SJCRH30 (cell line): ENCODE data around the gene AQP12A. TPM values are rescaled to one million over a fixed set of nuclear protein-coding genes. Genes with fewer than 3 reads are reported as not detected.
A peak's percentile ranks its signal among the peaks of the same experiment; 100 is the strongest.
"Not testable (repeated sequence)": the region's sequence is repeated elsewhere in the genome, so short reads cannot be mapped to it uniquely, and the experiment has no call there.

ENCODE experiments used
- DNase-seq, 2 experiments: peaks; one replicate each; pipeline ENCODE4 v3.0.0-alpha.2; 2015 to 2020
- H3K27ac ChIP-seq: fragments of 250-450 bp; sonication (Bioruptor Pico); 2 replicates; pipeline ENCODE4 v1.5.1; 2020; ENCODE audit warnings: mild to moderate bottlenecking, moderate library complexity
- H3K27me3 ChIP-seq: fragments of 250-450 bp; sonication (Bioruptor Pico); 2 replicates; pipeline ENCODE4 v1.5.1; 2020; ENCODE audit warnings: mild to moderate bottlenecking, moderate library complexity
- H3K36me3 ChIP-seq: fragments of 250-450 bp; sonication (Bioruptor Pico); 2 replicates; pipeline ENCODE4 v1.5.1; 2020; ENCODE audit warnings: mild to moderate bottlenecking, moderate library complexity
- H3K4me1 ChIP-seq: fragments of 250-450 bp; sonication (Bioruptor Pico); 2 replicates; pipeline ENCODE4 v1.5.1; 2020; ENCODE audit warnings: mild to moderate bottlenecking, moderate library complexity
- H3K4me3 ChIP-seq: fragments of 250-450 bp; sonication (Bioruptor Pico); 2 replicates; pipeline ENCODE4 v1.5.1; 2020; ENCODE audit warnings: mild to moderate bottlenecking, moderate library complexity
- H3K9me3 ChIP-seq: fragments of 250-450 bp; sonication (Bioruptor Pico); replicated peaks from 2 replicates; pipeline ENCODE4 v1.5.1; 2020; ENCODE audit warnings: mild to moderate bottlenecking, moderate library complexity
- total RNA-seq: library from RNA; depleted of rRNA; stranded (reverse); fragments of >200 nt; shearing (Covaris generic); gene quantifications from 2 replicates; pipeline ENCODE4 v1.2.3, GENCODE V29; 2014

AQP12A gene
- total RNA-seq, 1 experiment from 2014 or later: not detected

GRCh38 chr2:240648650-240649275 is 42.9 kb upstream of the AQP12A start:
- H3K4me1 ChIP-seq: peaks cover 21% of the 10 kb centered on the region
- H3K36me3 ChIP-seq: no peaks in the 10 kb centered on the region
- peak; percentile 60 to 69 for DNase-seq
- no peak overlapping the region for H3K27ac ChIP-seq
- H3K9me3 ChIP-seq: 0 out of 2 replicates have a peak, but pooled peaks cover 3% of the 10 kb centered on the region
- H3K27me3 ChIP-seq: peaks cover 29% of the 10 kb centered on the region
- no peak overlapping the region for H3K4me3 ChIP-seq

- Histone ChIP-seq H3K4me3 (no peak overlapping the region), H3K27ac (no peak overlapping the region), H3K36me3 (no peaks in the 10 kb centered on the region), H3K4me1 (peaks cover 21% of the 10 kb centered on the region), H3K27me3 (peaks cover 29% of the 10 kb centered on the region), H3K9me3 (0 out of 2 replicates have a peak, but pooled peaks cover 3% of the 10 kb centered on the region)
- no peak for DNase-seq
Measured at GRCh38 chr2:240649331-240649730, 42.3 kb upstream of the AQP12A start.

GRCh38 chr2:240650254-240650965 is 41.3 kb upstream of the AQP12A start:
- H3K27ac ChIP-seq: no peak overlapping the region
- peaks cover 32% of the 10 kb centered on the region for H3K27me3 ChIP-seq
- H3K36me3 ChIP-seq: no peaks in the 10 kb centered on the region
- 0 out of 2 replicates have a peak, but pooled peaks cover 3% of the 10 kb centered on the region for H3K9me3 ChIP-seq
- no peak overlapping the region for H3K4me3 ChIP-seq
- DNase-seq: no peak
- H3K4me1 ChIP-seq: peaks cover 21% of the 10 kb centered on the region

GRCh38 chr2:240651185-240651584 is 40.5 kb upstream of the AQP12A start:
- Histone ChIP-seq H3K27ac (no peak overlapping the region), H3K9me3 (0 out of 2 replicates have a peak, but pooled peaks cover 3% of the 10 kb centered on the region), H3K4me1 (peaks cover 21% of the 10 kb centered on the region), H3K36me3 (no peaks in the 10 kb centered on the region), H3K4me3 (no peak overlapping the region), H3K27me3 (peaks cover 33% of the 10 kb centered on the region)
- no peak for DNase-seq

- no peak for DNase-seq
- Histone ChIP-seq H3K9me3 (0 out of 2 replicates have a peak, but pooled peaks cover 2% of the 10 kb centered on the region), H3K27me3 (peaks cover 12% of the 10 kb centered on the region), H3K4me1 (no peaks in the 10 kb centered on the region), H3K36me3 (no peaks in the 10 kb centered on the region), H3K4me3 (no peak overlapping the region), H3K27ac (no peak overlapping the region)
Measured at GRCh38 chr2:240655931-240656886, 35.5 kb upstream of the AQP12A start.

- H3K9me3 ChIP-seq, H3K27me3 ChIP-seq, H3K36me3 ChIP-seq, H3K27ac ChIP-seq, H3K4me1 ChIP-seq, H3K4me3 ChIP-seq, DNase-seq: not testable (repeated sequence)
Measured at GRCh38 chr2:240659883-240660282, 31.8 kb upstream of the AQP12A start.

GRCh38 chr2:240662681-240663080 is 29.0 kb upstream of the AQP12A start:
- no peak overlapping the region for H3K4me3 ChIP-seq
- H3K27ac ChIP-seq: no peak overlapping the region
- H3K27me3 ChIP-seq: no peaks in the 10 kb centered on the region
- no peaks in the 10 kb centered on the region for H3K4me1 ChIP-seq
- H3K36me3 ChIP-seq: no peaks in the 10 kb centered on the region
- DNase-seq: no peak
- H3K9me3 ChIP-seq: peaks cover 10% of the 10 kb centered on the region; the same call in 1 of the 2 replicates

GRCh38 chr2:240663546-240664190 is 28.0 kb upstream of the AQP12A start:
- H3K27me3 ChIP-seq: no peaks in the 10 kb centered on the region
- H3K4me1 ChIP-seq: no peaks in the 10 kb centered on the region
- no peak overlapping the region for H3K27ac ChIP-seq
- H3K9me3 ChIP-seq: peaks cover 10% of the 10 kb centered on the region; the same call in 1 of the 2 replicates
- no peak overlapping the region for H3K4me3 ChIP-seq
- no peak for DNase-seq
- no peaks in the 10 kb centered on the region for H3K36me3 ChIP-seq

GRCh38 chr2:240664622-240665021 is 27.0 kb upstream of the AQP12A start:
- no peak for DNase-seq
- Histone ChIP-seq H3K27me3 (peaks cover 4% of the 10 kb centered on the region; the same call in 1 of the 2 replicates), H3K4me3 (no peak overlapping the region), H3K27ac (no peak overlapping the region), H3K4me1 (no peaks in the 10 kb centered on the region), H3K9me3 (peaks cover 10% of the 10 kb centered on the region; the same call in 1 of the 2 replicates), H3K36me3 (no peaks in the 10 kb centered on the region)

- H3K4me1 ChIP-seq: no peaks in the 10 kb centered on the region
- peaks cover 18% of the 10 kb centered on the region; the same call in 1 of the 2 replicates for H3K27me3 ChIP-seq
- H3K36me3 ChIP-seq: no peaks in the 10 kb centered on the region
- no peak overlapping the region for H3K27ac ChIP-seq
- H3K4me3 ChIP-seq: no peak overlapping the region
- 0 out of 2 replicates have a peak, but pooled peaks cover 1% of the 10 kb centered on the region for H3K9me3 ChIP-seq
- DNase-seq: no peak
Measured at GRCh38 chr2:240670402-240670801, 21.3 kb upstream of the AQP12A start.

- no peaks in the 10 kb centered on the region for H3K9me3 ChIP-seq
- DNase-seq: no peak
- peaks cover 18% of the 10 kb centered on the region; the same call in 1 of the 2 replicates for H3K27me3 ChIP-seq
- no peaks in the 10 kb centered on the region for H3K4me1 ChIP-seq
- H3K27ac ChIP-seq: no peak overlapping the region
- H3K36me3 ChIP-seq: no peaks in the 10 kb centered on the region
- H3K4me3 ChIP-seq: no peak overlapping the region
Measured at GRCh38 chr2:240670950-240671349, 20.7 kb upstream of the AQP12A start.

- no peaks in the 10 kb centered on the region for H3K4me1 ChIP-seq
- H3K36me3 ChIP-seq: no peaks in the 10 kb centered on the region
- no peak for DNase-seq
- H3K4me3 ChIP-seq: no peak overlapping the region
- no peak overlapping the region for H3K27ac ChIP-seq
- peaks cover 18% of the 10 kb centered on the region; the same call in 1 of the 2 replicates for H3K27me3 ChIP-seq
- H3K9me3 ChIP-seq: no peaks in the 10 kb centered on the region
Measured at GRCh38 chr2:240672076-240672700, 19.5 kb upstream of the AQP12A start.

GRCh38 chr2:240672701-240673190 is 18.9 kb upstream of the AQP12A start:
- Histone ChIP-seq H3K4me1 (no peaks in the 10 kb centered on the region), H3K27me3 (peaks cover 18% of the 10 kb centered on the region; the same call in 1 of the 2 replicates), H3K36me3 (no peaks in the 10 kb centered on the region), H3K4me3 (no peak overlapping the region), H3K9me3 (no peaks in the 10 kb centered on the region), H3K27ac (no peak overlapping the region)
- no peak for DNase-seq
